Testis (tissue), 2 donors: ENCODE results near the gene KMO.

Experiments
- CTCF ChIP-seq, 3 experiments: fragments of 450-650 bp in 2 of 3; fragments of 200-600 bp in 1 of 3; sonication (generic) in 1 of 3; IDR thresholded peaks; one replicate each; pipeline ENCODE4 v1.5.1; 2016 to 2019; ENCODE audit warnings: antibody characterized with exemption in 3 of 3, mild to moderate bottlenecking in 2 of 3, moderate library complexity in 1 of 3
- POLR2A ChIP-seq: fragments of 450-650 bp; IDR thresholded peaks from one replicate; pipeline ENCODE4 v1.6.1; 2017; ENCODE audit warnings: antibody characterized with exemption, mild to moderate bottlenecking, moderate library complexity

DNA sequence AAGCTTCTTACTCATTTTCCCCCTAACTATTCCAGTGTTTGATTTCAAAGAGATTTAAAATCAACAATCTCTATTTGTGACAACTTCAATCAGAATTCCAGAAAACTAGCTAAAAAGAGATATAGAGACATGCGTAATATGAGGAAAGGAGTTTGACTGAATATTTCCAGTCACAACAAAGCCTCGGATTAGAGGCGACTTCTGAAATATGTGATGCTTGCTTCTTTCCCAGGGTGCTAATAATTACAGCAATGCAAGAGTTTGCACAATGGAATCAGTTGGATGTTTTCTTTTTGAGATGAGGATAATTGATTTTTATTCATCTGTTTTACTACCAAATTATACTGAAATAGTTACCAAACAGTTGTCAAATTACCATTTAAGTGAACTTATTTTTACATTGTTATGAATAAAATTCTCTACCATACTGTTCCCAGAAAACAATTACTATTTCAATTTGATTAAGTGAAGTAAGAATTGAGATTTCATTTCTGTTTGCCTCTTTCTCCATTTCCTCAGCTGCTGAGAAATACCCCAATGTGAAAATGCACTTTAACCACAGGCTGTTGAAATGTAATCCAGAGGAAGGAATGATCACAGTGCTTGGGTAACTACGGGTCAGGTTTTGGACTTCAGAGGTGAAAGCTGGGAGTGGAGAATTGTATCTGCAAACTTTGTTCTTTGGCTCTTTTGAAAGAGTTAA is 28.1 kb downstream of the KMO start:
- TF ChIP-seq CTCF (IDR thresholded peaks at IDR 0.05) (no peak), POLR2A (no peak)
